Panc1 (cell line): ENCODE measurements around the gene MED28.

Experiments used
- CTCF ChIP-seq: fragments of 450-650 bp; IDR thresholded peaks from 2 replicates; pipeline ENCODE4 v1.5.1; 2017; ENCODE audit warnings: mild to moderate bottlenecking
- POLR2AphosphoS5 ChIP-seq: IDR thresholded peaks from 2 replicates; pipeline ENCODE4 v1.6.1; 2012; ENCODE audit warnings: mild to moderate bottlenecking, low read depth, low read length, moderate library complexity
- REST ChIP-seq, 2 experiments: IDR thresholded peaks; 2 replicates each; pipeline ENCODE4 v1.6.1; 2011 to 2012; ENCODE audit warnings: low read depth in 2 of 2, control low read depth in 1 of 2, low read length in 1 of 2, mild to moderate bottlenecking in 1 of 2, moderate library complexity in 1 of 2; ENCODE audit not compliant: insufficient read depth in 1 of 2
- TCF7L2 ChIP-seq: IDR thresholded peaks from 2 replicates; pipeline ENCODE4 v1.6.1; 2011; ENCODE audit warnings: mild to moderate bottlenecking, low read depth, low read length, inconsistent platforms

GRCh38 chr4:17681281-17682221 is 67.1 kb downstream of the MED28 start:
- no peak for TF ChIP-seq CTCF
- TF ChIP-seq TCF7L2 = no peak
- TF ChIP-seq POLR2AphosphoS5 = no peak
- TF ChIP-seq REST (IDR thresholded peaks at IDR 0.05; ENCODE audit: insufficient read depth in 1 of 2, low read depth in 2 of 2, low read length in 1 of 2) = no peak
